GM19452 (cell line): ENCODE data around the gene PXT1.

Experiments
- ATAC-seq: cut with Tn5 transposase; IDR thresholded peaks from one replicate; pipeline ENCODE4 v1.9.1; 2021; ENCODE audit not compliant: unreplicated experiment

Gene PXT1

DNA sequence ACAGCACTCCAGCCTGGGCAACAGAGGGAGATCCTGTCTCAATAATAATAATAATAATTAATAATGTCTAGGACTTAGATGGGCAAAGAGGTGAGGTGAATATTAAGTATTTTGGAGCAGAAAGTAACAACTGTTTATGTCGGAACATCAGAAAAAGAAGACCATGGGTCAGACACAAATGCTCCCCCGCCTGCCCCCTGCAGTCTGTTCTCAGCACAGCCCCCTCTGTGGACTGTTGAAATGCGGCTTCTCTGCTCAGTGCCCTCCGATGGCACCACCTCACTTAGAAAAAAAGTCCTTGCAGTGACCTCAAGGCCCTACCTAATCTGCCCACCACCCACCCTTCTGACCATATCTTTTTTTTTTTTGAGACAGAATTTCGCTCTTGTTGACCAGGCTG is 50.0 kb downstream of the PXT1 start:
- ATAC-seq = no peak

- no peak for ATAC-seq
These were observed 53.3 kb downstream of the PXT1 start for GRCh38 chr6:36389353-36389752.

DNA sequence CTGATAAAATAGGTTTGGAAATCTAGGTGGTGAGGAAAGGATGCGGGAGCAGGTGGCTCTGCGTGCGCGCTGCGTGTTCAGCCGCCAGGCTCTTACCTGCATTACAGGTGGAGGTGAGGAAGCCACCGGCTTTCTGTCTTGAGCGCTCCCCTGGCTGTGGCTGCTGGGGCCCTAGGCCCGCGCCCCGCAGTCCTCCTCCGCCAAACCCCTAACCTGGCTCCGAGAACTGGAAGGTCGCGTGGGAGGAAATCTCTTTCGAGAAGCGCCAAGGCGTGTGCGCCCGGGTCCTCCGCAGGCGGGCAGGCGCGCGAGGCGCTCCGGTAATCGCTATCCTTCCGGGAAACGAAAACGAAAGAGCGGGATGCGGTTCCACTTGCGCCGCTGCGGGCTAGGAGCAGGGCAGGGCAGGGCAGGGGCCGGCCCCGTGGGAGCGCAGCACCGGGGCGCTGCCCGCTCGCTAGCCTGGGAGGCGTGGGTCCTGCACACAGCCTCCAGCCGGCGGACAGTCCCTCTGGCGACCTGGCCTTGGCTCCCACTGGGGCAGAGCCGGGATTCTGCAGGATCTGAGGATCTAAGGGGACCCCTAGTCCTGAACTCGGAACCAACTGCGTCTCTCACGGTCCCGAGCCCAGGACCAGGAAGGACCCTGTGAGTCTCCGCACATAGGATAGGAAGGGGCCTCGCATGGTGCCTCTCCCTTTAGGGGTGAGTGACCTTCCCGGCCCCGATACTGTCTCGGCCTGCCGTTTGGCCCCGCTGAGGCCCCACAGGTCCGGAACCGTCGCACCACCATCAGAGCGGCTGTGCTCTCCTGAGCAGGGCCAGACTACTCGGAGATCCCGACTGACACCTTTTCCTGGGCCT is 55.0 kb downstream of the PXT1 start, which contains the start of gene ETV7:
TSS of gene ETV7 (minus strand) at position 230 of the 864 bp plus-strand sequence. CDS start at position 102, 128 bp downstream.
- ATAC-seq = no peak

DNA sequence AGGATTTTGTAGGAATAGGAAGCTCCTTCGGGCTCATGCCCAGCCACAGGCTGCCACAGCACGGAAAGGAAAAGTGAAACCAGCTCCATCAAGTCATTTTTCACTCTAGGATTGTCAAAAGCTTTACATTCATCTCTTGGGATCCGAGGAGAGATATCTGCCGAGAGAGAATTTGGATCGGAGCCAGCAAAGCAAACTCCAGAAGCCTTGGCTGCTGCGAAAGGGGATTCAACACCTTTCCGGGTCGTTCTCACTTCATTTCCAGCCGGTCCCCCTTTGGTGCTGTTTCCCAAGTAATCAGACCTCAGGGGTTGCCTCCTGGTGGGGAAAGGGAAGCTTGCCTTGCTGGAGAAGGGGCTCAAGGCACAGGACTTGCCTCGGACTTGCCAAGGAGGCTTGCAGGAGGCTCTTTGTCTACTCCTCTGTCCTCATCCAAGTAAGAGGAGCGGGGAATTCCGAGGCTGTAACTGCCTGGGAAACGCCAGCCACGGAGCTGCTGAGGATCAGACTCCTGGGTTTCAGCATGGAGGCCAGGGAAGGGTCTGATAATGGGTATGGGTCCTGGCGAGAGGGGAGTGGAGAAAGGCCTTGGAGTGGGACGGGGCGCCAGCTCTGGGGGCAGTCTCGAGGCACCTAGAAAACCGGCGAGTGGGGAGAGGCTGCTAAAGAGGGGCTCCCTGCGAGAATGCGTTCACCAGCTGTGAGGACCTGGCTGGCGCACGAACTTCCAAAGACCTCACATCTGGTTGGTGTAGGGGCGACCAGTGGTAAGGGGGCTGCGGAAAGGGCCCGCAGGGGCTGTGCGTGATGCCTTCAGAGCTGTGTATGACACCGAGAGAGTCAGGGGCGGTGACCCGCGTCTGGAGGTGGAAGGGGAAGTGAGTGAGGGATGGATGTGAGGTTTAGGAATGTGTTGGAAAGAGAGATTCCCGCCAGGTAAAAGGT is 55.9 kb downstream of the PXT1 start:
- no peak for ATAC-seq

- no peak for ATAC-seq
These were observed 58.6 kb downstream of the PXT1 start for GRCh38 chr6:36384095-36384494.

- no peak for ATAC-seq
These were observed 59.0 kb downstream of the PXT1 start for GRCh38 chr6:36383606-36384005.

- ATAC-seq = no peak
These were observed 59.7 kb downstream of the PXT1 start for GRCh38 chr6:36382976-36383375.

DNA sequence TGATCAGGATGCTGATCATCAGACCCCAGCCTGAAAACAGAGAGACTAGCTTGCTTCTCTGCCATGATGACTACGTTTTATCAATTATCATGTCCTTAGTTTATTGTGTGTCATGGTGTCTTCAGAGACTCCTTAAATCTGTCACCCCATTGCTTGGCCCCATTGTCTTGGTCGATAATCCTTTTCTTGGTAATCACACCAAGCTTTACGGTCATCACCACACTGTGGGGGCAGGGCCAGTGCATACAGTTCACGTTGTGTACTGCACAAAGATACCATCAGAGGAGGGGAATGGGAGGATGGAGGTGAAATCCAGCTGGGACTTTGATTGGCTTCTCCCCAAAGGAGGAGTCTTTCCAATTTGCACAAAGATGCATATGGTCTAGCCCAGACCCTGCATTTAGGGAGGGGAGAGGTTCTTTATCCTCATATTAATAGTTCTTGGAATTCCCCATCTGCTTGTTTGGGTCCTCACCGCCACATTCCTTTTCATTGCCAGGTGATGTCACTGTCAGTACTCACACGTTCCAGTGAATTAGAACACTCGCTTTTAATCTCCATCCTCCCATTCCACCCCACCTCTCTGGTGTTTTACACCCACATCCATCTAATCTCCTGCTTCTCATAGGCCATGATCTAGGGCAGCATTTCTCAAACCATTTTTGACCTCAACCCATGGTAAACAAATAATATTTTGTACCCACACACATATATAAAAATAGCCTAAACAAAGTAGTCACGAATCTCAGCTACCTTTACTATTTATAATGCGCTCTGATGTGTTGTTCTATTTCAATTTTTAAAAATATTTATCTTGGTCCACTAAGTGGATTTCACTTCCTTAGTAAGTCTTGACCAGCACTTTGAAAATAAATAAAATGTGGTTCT is 60.9 kb downstream of the PXT1 start:
- no peak for ATAC-seq

DNA sequence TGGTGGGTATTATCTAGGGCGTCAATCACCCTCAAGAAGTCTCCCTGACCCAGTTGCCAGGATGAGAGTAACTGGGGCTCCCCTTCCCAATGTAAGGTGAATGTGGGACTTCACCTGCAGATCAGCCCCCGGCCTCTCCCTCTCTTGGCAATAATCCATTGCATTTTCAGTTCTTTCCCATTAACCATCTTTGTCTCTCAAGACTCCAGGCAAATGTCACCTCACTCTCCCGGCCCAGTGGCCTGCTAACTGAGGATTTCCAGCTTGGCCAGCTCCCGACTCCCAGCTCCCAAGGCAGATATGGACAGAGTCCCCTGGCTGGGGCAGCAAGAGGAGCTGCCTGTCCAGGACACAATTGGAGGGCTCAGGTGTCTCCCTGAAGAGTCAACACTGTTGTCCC is 62.5 kb downstream of the PXT1 start:
- ATAC-seq = no peak

- ATAC-seq = no peak
These were observed 63.7 kb downstream of the PXT1 start for GRCh38 chr6:36378936-36379335.

DNA sequence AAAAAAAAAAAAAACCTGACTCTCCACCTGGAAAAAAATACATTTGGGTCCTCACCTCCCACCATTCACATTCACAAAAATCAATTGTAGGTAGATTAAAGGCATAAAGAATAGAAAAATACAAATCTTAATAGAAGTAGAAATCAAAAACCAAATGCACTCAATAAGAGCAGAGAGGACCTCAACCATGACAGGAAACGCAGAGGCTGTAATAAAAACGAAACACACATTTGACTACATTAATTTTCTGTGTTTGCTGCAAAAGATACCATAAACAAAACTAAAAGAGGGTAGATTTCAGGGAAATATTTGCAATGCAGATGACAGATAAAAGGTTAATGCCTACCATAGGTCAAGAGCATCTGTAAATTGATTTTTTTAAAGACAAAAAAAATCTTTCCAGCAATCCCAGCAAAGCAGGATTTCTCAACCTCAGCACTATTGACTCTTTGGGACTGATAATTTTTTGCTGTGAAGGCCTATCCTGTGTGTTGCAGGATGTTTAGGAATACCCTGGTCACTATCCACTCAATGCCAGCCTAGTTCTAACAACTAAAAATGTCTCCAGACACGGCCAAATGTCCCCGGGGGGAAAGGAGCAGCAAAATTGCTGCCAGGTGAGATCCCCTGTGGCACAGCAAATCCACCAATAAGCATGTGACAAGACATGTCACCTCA is 64.3 kb downstream of the PXT1 start:
- ATAC-seq = no peak

DNA sequence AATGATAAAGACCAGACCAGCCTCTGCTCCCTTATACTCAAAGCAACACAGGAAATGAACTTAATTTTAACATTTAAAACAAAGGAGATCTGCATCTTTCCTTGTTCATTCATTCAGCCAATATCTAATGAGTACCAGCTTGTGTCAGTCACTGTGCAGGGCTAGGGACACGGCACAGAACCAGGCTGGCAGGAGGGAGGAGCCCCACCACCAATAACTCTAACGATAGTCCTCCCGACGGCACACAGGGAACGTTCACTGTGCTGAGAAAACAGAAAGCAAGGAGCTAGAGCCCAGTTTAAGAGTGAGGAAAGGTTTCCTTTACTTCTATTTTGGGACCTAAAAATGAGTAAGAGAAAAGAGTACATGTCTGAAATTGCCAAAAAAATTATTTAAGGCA is 65.1 kb downstream of the PXT1 start:
- no peak for ATAC-seq

DNA sequence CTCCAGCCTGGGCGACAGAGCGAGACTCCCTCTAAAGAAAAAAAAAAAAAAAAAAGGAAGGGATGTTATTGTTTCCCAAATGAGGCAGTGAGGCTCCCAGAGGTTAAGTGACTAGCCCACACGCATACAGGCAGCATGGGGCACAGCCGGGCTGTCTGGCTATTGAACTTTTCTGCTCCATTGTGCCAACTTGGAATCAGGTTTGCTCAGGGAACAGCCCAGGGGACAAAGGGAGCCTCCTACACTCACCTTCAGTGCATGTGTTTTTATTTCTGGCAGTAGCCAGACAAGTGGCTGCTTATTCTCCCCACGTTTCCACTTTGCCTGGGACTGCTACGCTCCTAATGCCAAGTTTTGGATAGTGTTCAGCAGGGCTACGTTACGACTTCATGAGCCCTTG is 65.9 kb downstream of the PXT1 start:
- ATAC-seq = no peak

GRCh38 chr6:36376183-36376582 is 66.5 kb downstream of the PXT1 start:
- ATAC-seq = no peak

- ATAC-seq = no peak
These were observed 67.0 kb downstream of the PXT1 start for GRCh38 chr6:36375644-36376155.

- no peak for ATAC-seq
These were observed 67.7 kb downstream of the PXT1 start for GRCh38 chr6:36374972-36375371.

DNA sequence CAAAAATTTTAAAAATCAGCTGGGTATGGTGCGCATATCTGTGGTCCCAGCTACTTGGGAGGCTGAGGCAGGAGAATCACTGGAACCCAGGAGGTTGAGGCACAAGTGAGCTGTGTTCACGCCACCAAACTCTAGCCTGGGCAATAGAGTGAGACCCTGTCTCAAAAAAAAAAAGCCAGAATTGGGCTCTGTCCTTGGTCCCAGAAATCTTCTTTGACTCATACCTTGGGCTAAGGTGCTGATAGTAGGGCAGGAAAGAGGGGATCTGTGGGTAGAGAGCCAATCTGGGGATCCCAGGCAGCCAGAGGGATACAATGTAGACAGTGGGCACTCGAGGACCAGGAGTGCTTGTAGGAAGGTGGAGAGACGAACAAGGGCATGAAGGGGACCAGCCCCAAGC is 68.5 kb downstream of the PXT1 start:
- no peak for ATAC-seq

- ATAC-seq = no peak
These were observed 69.2 kb downstream of the PXT1 start for GRCh38 chr6:36373368-36374019.

- no peak for ATAC-seq
These were observed 70.6 kb downstream of the PXT1 start for GRCh38 chr6:36372088-36372487.

DNA sequence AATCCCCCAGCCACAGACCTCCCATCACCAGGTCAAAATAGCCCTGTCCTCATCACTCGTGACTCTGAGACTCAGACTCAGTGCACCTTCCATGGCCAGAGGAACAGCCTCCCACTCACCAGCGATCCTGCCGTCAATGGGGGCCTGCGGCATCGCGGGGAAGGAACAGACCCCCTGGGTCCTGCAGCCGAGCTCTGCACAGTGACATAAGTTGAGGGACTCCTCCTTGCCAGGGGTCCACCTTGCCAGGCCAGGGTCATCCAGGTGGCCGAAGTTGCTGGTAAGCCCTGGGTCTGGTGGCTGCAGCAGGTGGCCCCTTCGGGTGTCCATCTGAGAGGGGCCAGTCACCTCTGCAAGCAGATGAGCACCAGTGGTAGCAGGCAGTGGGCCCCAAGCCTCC is 71.4 kb downstream of the PXT1 start:
- ATAC-seq = no peak
